Measurements from ENCODE around the gene FAM135A.

GRCh38 chr6:70396163-70396562 is 17.1 kb upstream of the FAM135A start:
- TF ChIP-seq E2F1 (CRISPR knock-in tag; IDR thresholded peaks at IDR 0.05) (no peak), GMEB1 (CRISPR knock-in tag; IDR thresholded peaks at IDR 0.05) (no peak), CC2D1A (IDR thresholded peaks at IDR 0.05) (no peak), CTCF (IDR thresholded peaks at IDR 0.05 in 2 of 3, conservative IDR thresholded peaks at IDR 0.05 in 1 of 3; ENCODE audit: insufficient read depth in 2 of 3, low read depth in 1 of 3, low read length in 3 of 3) (no peak), CEBPB (tag; IDR thresholded peaks at IDR 0.05) (no peak), TCF7 (IDR thresholded peaks at IDR 0.05; ENCODE audit: borderline replicate concordance) (no peak), KLF10 (CRISPR knock-in tag; IDR thresholded peaks at IDR 0.05) (no peak), POLR2AphosphoS5 (IDR thresholded peaks at IDR 0.05; ENCODE audit: control insufficient read depth, insufficient read depth, low read depth, low read length) (peak; percentile 33; the same call in 1 of the 2 replicates), ZNF589 (CRISPR knock-in tag; IDR thresholded peaks at IDR 0.05; ENCODE audit: low read depth) (no peak), PRDM10 (IDR thresholded peaks at IDR 0.05; ENCODE audit: partially characterized antibody) (no peak), GTF2F1 (IDR thresholded peaks at IDR 0.05; ENCODE audit: low read depth, low read length) (no peak), RAD21 (CRISPR knock-in tag; conservative IDR thresholded peaks at IDR 0.05 in 1 of 2, IDR thresholded peaks at IDR 0.05 in 1 of 2) (no peak), ZBTB40 (IDR thresholded peaks at IDR 0.05) (no peak; the same call in 1 of the 2 replicates), ZBTB40 (CRISPR knock-in tag; IDR thresholded peaks at IDR 0.05) (no peak), ZNF445 (CRISPR knock-in tag; IDR thresholded peaks at IDR 0.05; ENCODE audit: low read depth) (no peak)
